Measurements from ENCODE around the gene GCAT.

GCAT gene

GRCh38 chr22:37811867-37812266 lies 4.1 kb downstream of the GCAT start:
- no peak for DNase-seq (ENCODE audit: low read depth)

- no peak for DNase-seq (ENCODE audit: low read depth)
Observed at GRCh38 chr22:37812869-37813678, 5.3 kb downstream of the GCAT start.

- DNase-seq (ENCODE audit: low read depth), result no peak
Observed at GRCh38 chr22:37815593-37815992, 7.9 kb downstream of the GCAT start.

- no peak for DNase-seq (ENCODE audit: low read depth)
Observed at GRCh38 chr22:37816543-37817180, 8.9 kb downstream of the GCAT start.

GRCh38 chr22:37817705-37818408 lies 10.1 kb downstream of the GCAT start:
- DNase-seq (ENCODE audit: low read depth), result peak; percentile 81

- DNase-seq (ENCODE audit: low read depth), result peak; percentile 52
Observed at GRCh38 chr22:37818409-37819104, 10.8 kb downstream of the GCAT start.

- DNase-seq (ENCODE audit: low read depth), result no peak
Observed at GRCh38 chr22:37819105-37819433, 11.3 kb downstream of the GCAT start.

- no peak for DNase-seq (ENCODE audit: low read depth)
Observed at GRCh38 chr22:37820350-37820749, 12.6 kb downstream of the GCAT start.

- no peak for DNase-seq (ENCODE audit: low read depth)
Observed at GRCh38 chr22:37822079-37822833, 14.5 kb downstream of the GCAT start.

GRCh38 chr22:37823134-37823985 lies 15.6 kb downstream of the GCAT start, which contains the start of gene GALR3:
Gene GALR3, plus strand, starts transcription at chr22:37823382. Its CDS starts 25 bp downstream, at chr22:37823407.
- DNase-seq (ENCODE audit: low read depth), result no peak

- no peak for DNase-seq (ENCODE audit: low read depth)
Observed at GRCh38 chr22:37824674-37825641, 17.2 kb downstream of the GCAT start.

- DNase-seq (ENCODE audit: low read depth), result no peak
Observed at GRCh38 chr22:37827056-37827455, 19.3 kb downstream of the GCAT start.

GRCh38 chr22:37830093-37830842 lies 22.5 kb downstream of the GCAT start:
- DNase-seq (ENCODE audit: low read depth), result no peak

GRCh38 chr22:37831472-37831871 lies 23.7 kb downstream of the GCAT start:
- DNase-seq (ENCODE audit: low read depth), result no peak

- no peak for DNase-seq (ENCODE audit: low read depth)
Observed at GRCh38 chr22:37832022-37832857, 24.5 kb downstream of the GCAT start.

- no peak for DNase-seq (ENCODE audit: low read depth)
Observed at GRCh38 chr22:37842015-37842793, 34.5 kb downstream of the GCAT start.

- DNase-seq (ENCODE audit: low read depth), result peak; percentile 16
Observed at GRCh38 chr22:37843741-37844089, 36.0 kb downstream of the GCAT start.
